ENCODE data around the gene CCBE1.

CCBE1 gene

GRCh38 chr18:59414111-59414653 is 283.0 kb downstream of the CCBE1 start:
- peaks cover 2% of the 10 kb centered on the region for H3K27me3 ChIP-seq (ENCODE audit: insufficient read depth, poor library complexity, severe bottlenecking)
- H3K27ac ChIP-seq (replicated peaks), result no peak overlapping the region
- H3K4me3 ChIP-seq (replicated peaks; ENCODE audit: insufficient read depth, low read length), result no peak overlapping the region
- no peak for DNase-seq (ENCODE audit: low read depth in 1 of 2, low spot score in 1 of 2)
- TF ChIP-seq GABPA (IDR thresholded peaks at IDR 0.05; ENCODE audit: low read depth) (no peak), SPI1 (IDR thresholded peaks at IDR 0.05; ENCODE audit: borderline replicate concordance, low read depth) (no peak), REST (IDR thresholded peaks at IDR 0.05; ENCODE audit: insufficient replicate concordance, low read depth) (no peak), POLR2AphosphoS5 (IDR thresholded peaks at IDR 0.05; ENCODE audit: low read depth) (no peak), CTCF (IDR thresholded peaks at IDR 0.05; ENCODE audit: insufficient read depth, low read length) (no peak)

- DNase-seq (ENCODE audit: low read depth in 1 of 2, low spot score in 1 of 2), result peak; percentile 75 to 86
- peaks cover 2% of the 10 kb centered on the region for H3K27me3 ChIP-seq (ENCODE audit: insufficient read depth, poor library complexity, severe bottlenecking)
- no peak overlapping the region for H3K27ac ChIP-seq (replicated peaks)
- TF ChIP-seq POLR2AphosphoS5 (IDR thresholded peaks at IDR 0.05; ENCODE audit: low read depth) (no peak), CTCF (IDR thresholded peaks at IDR 0.05; ENCODE audit: insufficient read depth, low read length) (peak; percentile 95)
- no peak overlapping the region for H3K4me3 ChIP-seq (replicated peaks; ENCODE audit: insufficient read depth, low read length)
Measured at GRCh38 chr18:59402432-59403090, 294.7 kb downstream of the CCBE1 start.

GRCh38 chr18:59400407-59400806 is 296.8 kb downstream of the CCBE1 start:
- H3K27me3 ChIP-seq (ENCODE audit: insufficient read depth, poor library complexity, severe bottlenecking), result peaks cover 3% of the 10 kb centered on the region
- H3K27ac ChIP-seq (replicated peaks), result no peak overlapping the region
- TF ChIP-seq GABPA (IDR thresholded peaks at IDR 0.05; ENCODE audit: low read depth), result no peak
- no peak for TF ChIP-seq CTCF (IDR thresholded peaks at IDR 0.05; ENCODE audit: insufficient read depth, low read length)
- TF ChIP-seq REST (IDR thresholded peaks at IDR 0.05; ENCODE audit: insufficient replicate concordance, low read depth), result no peak
- TF ChIP-seq POLR2AphosphoS5 (IDR thresholded peaks at IDR 0.05; ENCODE audit: low read depth), result no peak
- no peak for TF ChIP-seq SPI1 (IDR thresholded peaks at IDR 0.05; ENCODE audit: borderline replicate concordance, low read depth)
- DNase-seq (ENCODE audit: low read depth in 1 of 2, low spot score in 1 of 2), result no peak
- no peak overlapping the region for H3K4me3 ChIP-seq (replicated peaks; ENCODE audit: insufficient read depth, low read length)

Data from HL-60 (cell line).